NCI-H2081 (cell line): ENCODE data around the gene RCAN3.

Experiments
- DNase-seq, 2 experiments: peaks; one replicate each; lab custom pipeline; 2025; lab: John Stamatoyannopoulos, UW

The RCAN3 gene

DNA sequence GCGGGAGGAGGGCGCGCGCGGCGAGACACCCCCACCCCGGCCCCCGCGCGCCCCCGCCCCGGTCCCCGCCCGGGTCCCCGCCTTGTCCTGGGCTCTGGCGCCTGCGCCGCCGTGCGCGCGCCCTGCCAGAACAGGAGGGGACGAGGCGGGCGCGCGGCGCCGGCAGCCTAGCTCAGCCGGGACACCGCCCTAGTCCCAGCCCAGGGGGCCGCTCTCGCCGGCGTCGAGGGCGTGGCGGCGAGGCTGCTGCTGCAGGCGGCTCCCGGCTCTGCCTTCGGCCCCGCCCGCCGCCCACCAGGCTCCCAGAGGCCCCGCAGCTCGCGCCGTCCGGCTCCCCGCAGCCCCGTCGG is at the start of gene RCAN3:
Gene RCAN3 (plus strand): TSS at position 128 of the 350 bp plus-strand sequence. CDS start 11,537 bp downstream, outside the sequence.
- peak; percentile 94 to 97 for DNase-seq

DNA sequence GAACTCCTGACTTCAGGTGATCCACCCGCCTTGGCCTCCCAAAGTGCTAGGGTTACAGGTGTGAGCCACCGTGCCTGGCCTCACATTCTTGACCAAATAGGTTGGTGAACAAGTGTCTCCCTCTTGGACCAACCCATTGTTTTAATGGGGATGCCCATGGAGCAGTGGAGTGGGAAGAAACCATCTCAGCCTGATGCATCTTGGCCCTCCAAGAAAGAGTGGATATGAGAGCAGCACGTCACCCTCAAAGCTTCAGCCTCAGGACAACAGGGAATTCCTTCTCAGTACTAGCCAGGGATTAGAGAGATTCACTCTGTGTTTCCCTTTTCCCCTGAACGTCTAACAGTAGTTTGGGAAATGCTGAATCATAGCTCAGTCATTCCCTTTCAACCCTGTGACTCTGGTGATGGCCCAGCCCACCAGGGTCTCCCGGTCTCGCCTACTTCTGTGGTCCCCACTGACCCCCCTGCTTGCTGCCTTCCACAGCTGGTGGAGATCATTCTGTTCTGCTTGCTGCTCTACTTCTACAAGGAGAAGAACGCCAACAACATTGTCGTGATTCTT is 49.6 kb upstream of the RCAN3 start:
- no peak for DNase-seq

DNA sequence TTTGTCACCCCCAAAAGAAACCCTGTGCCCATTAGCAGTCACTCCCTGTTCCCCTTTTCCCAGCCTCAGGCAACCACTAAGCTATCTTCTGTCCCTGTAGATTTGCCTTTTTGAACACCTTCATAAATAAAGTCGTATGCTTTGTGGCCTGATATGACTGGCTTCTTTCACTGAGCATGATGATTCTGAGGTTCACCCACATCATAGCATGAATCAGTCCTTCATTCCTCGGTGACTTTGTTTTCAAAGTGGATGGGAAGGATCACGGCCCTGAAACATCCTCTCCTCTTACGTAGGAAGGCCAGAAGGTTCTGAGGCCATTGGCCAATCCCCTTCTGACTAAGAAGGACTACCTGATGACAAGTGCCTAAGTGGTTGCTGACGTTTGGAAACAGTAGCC is 48.0 kb upstream of the RCAN3 start:
- DNase-seq: no peak

DNA sequence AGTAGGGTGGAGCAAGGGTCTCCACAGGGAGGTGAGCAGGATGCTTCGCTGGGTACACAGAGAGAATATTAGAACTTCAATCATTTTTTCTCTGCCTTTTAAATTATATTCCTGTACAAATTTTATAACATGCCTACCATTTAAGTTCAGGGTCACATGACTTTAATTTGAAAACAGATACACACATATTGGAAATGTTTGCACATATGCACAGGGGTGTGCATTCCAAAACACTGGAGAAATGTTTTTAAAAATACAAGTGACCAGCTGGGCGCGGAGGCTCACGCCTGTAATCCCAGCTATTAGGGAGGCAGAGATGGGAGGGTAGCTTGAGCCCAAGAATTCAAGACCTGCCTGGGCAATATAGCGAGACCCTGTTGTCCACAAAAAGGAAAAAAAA is 47.4 kb upstream of the RCAN3 start:
- no peak for DNase-seq

DNA sequence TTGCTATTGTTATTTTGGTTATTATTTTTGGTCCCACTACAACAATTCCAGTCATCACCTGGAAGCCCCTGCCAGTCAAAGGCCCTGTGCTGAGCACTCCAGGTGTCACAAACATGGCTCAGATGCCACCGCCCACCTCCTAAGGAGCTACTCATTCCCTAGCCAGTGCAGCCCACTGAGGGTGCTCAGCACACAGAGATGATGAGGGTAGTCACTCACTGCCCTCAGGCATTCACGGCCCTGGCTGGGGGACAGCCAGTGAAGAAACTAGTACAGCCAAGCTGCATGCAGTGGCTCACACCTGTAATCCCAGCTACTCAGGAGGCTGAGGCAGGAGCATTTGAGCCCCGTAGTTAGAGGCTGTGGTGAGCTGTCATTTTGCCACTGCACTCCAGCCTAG is 44.8 kb upstream of the RCAN3 start:
- no peak for DNase-seq

DNA sequence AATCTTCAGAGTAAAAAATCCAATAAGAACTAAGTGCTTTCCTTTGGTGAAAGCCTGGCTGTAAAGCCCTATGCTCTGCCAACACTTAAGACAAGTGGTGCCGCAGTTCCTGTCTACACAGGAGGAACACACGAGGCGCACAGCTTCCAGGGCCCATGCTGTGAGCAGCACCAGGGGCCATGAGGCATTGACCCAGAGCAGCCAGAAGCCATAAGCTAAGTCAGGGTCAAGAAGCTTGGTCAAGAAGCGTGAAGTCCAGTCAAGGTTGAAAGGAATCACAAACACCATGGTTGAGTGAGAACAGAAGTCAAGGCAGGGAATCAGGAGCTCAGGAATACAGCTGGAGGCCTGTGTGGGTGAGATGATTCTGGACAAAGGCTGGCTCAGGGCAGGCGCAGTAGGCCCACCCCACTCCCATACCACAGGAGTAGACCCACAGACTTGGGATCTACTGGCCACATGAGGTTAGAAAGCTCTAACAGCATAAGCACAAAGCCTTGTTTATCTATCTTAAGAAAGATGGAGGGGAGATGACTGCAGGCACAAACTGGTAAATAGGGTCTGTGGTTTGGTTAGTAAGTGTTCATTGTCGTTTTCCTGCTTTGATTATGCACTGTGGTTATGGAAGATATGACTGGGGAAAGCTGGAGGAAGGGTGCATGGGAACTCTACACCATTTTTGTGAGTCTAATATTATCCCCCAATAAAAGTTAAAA is 42.9 kb upstream of the RCAN3 start:
- DNase-seq: no peak

DNA sequence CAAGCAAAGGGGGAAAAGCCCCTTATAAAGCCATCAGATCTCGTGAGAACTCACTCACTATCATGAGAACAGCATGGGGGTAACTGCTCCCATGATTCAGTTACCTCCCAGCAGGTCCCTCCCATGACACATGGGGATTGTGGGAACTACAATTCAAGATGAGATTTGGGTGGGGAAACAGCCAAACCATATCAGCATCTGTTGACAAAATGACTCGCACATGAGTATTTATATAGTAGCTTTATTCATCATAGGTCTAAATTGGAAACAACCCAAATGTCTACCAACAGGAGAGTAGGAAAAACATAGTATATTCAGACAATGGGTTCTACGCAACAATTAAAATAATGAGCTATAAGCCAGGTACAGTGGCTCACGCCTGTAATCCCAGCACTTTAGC is 40.5 kb upstream of the RCAN3 start:
- DNase-seq: peak in 1 of 2 experiments; percentile 38

DNA sequence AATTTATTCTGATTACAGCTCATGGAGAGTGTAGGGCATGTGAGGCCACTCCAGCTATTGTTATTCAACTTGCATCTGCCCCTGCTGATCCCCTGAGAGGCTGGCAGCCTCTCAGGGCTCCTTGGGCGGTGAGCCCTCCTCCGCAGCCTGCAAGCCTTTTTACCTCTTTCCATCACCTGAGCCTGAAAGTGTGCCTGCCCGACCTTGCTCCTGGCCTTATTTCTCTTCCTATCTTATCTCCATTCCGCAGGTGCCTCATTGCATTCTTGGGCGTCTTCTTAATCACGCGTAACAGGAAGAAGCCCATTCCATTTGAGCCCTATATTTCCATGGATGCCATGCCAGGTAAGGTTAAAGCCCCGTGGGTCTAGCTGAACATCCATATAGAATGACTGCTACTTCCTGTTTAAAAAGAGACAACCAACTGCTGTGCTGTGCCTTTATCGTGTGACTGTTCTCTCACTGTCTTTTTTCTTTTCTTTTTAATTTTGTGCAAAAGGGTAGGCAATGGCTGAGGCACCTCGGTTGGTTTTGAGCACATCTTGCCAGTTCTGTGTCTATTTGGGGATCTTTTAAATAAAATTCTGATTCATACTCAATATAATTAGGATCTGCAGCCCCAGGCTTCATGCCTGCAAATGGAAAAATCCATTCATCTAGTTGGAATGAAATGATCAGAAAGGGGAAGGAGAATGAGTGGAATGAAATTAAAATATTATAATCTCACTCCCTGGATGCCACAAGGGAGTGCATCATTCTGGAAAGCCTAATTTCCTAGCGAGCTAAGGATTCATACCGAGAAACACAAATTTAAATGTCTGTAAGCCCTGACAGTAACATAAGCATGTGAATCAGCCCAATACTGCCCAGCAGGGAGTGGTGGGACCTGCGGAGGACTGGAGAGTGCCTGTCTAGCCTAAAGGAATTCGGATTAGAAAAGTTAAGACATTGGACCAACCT is 38.6 kb upstream of the RCAN3 start:
- DNase-seq: no peak

DNA sequence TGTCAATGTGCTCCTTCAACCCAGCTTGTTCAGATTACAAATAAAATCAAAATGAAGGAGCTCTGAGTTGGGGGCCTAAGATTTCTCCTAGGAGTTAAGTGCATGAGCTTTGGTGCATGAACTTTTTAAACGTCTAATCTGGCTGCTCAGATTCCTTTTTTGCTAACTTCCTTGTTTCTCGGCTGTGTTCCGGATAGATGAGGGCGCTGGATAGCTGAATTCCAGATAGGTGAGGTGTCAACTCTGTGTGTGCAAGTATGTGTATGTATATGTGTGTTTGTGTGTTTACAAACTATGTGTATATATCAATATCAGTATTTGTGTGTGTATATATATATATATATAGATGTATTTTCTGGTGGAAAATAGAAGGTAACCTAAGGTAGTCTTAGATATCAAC is 37.5 kb upstream of the RCAN3 start:
- no peak for DNase-seq

DNA sequence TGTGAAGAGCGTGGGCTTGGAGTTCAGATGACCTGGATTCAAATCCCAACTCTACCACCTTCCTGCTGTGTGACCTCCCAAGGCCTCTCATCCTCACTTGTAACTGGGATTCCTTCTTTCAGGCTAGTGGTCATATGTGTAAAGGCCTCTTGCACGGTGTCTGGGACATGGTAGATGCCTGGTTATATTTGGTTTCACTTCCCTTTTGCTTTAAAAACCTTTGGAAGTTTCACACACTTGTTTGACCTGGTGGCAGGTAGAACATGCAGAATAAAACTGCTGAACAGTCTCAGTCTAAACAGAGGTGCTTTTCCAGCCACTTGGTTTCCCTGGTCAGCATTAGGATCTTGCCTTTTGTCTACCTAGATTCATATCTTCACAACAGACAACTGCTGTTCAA is 37.0 kb upstream of the RCAN3 start:
- no peak for DNase-seq

DNA sequence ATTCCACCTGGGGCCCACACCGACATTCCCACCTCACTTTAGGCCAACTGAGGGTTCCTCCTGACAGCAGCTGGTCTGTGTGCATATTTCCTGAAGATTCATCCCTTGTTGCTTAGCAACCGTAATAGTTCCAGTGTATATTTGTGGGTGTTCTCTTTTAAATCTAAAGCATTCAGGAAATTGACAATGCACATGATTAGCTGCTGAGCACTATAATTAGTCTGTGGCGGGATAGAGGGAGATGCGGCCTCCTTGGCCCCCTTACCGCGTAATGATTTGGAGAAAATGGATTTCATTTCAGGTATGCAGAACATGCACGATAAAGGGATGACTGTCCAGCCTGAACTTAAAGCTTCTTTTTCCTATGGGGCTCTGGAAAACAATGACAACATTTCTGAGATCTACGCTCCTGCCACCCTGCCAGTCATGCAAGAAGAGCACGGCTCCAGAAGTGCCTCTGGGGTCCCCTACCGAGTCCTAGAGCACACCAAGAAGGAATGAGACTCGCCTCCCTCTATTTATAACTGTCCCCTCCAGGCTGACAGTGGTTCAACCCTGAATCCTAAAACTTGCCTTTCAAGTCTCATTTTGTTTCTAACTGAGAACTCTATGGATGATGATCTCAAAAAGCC is 33.8 kb upstream of the RCAN3 start:
- DNase-seq: peak in 1 of 2 experiments; percentile 41

DNA sequence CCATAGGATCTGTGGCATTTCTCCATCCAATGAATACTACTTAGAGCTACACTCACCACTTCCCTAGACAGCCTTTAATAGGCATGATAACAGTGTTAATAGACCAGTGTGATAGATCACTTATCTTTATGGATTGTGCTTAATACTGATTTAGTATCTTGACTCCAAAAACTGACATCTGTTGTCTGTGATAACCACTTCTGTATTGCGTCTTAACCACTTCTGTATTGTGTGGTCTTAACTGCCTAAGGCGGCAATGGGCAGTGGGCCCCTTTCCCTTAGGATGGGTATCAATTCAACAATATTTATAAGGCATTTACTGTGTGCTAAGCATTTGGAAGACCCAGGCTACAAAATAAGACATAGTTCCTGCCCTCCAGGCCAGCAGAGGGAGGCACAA is 32.0 kb upstream of the RCAN3 start:
- DNase-seq: no peak

DNA sequence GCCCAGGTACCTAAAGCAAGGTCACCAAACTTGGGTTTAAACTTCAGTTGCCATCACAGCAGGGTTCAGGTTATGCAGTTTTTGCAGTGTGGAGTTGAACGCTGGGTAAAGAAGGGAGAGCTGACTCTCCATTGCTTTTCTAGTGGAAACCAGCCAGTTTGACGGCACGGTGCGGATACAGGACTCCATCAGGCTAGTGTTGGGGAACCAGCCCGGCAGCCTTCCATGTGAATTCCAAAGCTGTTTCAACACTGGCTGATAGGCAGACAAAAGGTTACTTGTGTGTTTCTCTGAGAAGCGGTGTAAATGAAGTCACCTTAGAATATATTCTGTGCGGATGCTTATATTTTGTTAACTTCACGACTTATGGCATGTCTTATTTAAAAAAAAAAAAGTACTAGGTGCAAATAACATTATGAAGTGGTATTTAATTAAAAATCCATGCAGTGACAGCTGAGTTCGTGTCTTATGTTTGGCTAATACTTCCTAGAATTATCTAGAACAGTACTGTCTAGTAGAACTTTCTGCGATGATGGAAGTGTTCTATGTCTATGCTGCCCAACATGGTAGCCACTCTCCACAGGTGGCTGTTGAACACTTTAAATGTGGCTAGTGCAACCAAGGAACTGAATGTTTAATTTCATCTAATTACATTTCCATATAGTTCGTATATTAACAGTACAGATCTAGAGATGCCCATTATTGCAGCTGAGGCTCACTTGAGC is 29.9 kb upstream of the RCAN3 start:
- DNase-seq: no peak

DNA sequence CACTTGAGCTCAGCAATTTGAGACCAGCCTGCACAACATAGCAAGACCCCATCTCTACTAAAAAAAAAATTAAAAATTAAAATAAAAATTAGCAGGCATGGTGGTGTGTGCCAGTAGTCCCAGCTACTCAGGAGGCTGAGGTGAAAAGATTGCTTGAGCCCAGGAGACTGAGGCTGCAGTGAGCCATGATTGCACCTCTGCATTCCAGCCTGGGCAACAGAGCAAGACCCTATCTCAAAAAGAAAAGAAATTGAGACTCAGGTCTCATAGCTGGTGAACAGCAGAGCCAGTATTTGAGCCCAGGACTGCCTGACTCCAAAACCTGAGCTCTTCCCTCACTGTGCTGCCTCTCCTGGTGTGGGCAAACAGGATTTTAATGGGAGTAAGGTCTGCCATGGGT is 28.4 kb upstream of the RCAN3 start:
- no peak for DNase-seq

DNA sequence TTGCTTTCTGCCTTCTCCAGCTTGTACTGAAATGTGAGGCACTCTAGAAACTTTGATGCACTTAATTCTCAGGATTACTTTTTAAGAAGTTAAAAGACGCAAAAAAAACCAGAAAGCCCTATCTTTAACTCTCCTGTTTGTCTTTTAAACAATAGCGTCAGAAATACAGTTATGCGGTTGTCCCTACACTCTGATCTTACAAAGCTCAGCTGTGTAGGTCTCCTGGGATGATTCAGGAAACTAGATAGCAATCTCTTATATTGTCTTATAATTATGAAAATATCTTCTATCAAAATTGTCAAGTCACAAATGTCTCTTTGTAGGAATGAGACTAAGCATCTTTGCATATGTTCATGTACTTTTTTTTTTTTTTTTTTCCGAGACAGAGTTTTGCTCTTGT is 26.9 kb upstream of the RCAN3 start:
- no peak for DNase-seq

DNA sequence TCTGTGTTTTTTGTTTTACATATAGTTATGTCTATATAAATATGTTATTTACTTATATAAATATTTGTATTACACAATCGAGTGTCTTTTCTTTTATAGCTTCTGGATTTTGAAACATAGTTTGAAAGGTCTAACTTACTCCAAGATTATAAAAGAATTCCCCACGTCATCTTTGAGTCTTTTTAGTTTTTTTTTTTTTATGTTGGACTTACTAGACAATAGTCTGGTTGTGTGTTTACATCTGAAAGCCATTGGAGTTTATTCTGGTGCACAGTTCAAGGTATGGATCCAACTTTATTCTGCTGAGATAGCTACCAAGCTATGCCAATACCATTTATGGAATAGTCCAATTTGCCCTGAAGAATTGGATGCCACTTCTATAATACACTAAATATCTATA is 26.1 kb upstream of the RCAN3 start:
- DNase-seq: no peak

DNA sequence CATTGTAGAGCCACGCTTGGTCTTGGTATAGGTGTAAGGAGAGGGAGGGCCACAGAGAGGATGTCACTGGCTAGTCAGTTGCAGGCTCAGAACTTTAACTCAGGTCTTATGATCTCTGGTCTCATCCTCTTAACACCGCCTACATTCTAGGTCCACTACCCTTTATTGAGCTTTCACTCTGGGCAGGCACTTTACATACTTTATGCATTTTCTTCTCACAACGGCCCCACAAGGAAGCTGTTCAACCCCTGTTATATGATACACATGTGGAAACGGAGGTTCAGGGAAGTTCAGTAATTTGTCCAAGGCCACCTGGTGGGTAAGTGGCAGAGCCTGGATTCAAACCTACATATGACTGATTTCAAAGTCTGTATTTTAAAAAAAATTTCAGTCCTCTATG is 25.3 kb upstream of the RCAN3 start:
- DNase-seq: no peak

DNA sequence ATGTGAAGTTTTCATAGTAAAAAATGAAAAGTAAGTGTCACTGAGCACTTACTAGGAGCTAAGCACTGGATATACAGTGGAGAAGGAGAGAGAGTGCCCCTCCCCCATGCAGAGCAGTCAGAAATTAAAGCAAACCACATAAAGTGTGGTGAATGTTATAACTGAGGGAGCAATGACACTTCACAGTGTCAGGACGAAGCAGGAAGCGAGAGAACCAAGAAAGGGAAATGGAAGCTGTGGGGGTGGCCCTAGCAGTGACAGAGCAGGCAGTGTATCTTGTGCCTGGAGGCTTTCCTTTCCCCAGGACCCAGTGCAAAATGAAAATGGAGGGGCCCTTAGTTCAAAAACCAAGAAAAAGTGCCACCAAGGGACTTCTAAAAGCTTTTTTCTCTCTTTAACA is 21.5 kb upstream of the RCAN3 start:
- DNase-seq: no peak

DNA sequence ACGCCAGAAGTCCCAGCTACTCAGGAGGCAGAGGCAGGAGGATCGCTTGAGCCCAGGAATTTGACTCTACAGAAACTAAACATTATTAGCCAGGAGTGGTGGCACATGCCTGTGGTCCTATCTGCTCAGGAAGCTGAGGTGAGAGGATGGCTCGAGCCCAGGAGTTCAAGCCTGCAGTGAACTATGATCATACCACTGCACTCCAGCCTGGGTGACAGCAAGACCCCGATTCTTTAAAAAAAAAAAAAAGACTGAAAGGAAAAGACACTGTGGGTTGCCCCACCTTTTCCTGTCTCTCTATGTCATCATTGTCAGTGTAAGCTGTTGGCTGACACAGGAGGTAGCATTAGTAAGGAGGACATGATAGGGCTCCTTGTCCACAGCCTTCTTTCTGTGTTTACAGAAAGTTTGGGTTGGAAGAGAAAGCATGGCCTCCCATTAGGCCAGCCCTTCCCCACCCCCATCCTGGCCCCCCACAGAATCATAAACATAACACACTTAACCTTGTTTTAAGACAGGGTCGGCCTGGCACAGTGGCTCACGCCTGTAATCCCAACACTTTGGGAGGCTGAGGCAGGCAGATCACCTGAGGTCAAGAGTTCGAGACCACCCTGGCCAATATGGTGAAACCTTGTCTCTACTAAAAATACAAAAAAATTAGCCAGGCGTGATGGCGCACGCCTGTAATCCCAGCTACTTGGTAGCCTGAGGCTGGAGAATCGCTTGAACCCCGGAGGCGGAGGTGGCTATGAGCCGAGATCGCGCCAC is 20.6 kb upstream of the RCAN3 start:
- DNase-seq: no peak

DNA sequence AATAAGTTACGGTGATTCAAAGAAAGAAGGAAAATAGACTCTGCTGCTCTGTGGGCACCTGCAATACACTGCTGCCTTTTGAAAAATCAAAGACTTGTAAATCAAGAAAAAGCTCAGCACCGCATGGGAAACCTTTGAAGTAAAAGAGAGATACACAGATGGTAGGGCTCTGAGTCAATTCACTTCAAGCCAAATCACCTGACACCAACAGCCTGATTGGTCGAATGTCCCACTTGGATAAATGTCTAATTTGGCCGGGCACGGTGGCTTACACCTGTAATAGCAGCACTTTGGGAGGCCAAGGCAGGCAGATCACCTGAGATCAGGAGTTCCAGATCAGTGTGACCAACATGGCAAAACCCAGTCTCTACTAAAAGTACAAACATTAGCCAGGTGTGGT is 19.2 kb upstream of the RCAN3 start:
- no peak for DNase-seq

DNA sequence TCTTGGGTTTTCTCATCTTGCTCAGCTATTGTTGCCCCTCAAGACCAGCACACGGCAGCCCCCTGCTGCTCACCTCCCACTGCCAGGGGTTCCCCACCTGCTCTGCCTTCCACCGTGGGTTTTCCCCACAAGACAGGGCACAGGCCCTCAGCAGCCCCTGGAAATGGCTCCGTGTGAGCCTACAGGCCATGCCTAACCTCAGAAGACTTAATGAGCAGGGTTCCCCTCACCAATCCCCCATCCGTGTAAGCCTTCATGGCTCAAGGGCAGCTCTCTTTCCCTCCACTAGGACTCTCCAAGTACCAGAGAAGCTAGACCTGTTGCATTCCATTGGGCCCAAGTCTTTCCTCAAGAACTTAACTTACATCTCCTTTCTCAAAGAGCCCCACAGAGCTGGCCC is 18.4 kb upstream of the RCAN3 start:
- DNase-seq: no peak
